CD4-positive, alpha-beta T cell treated with Interleukin-4 for 1 hour (primary cell): Measurements from ENCODE around the gene MFRP.

ENCODE experiments used
- DNase-seq, 2 donors: peaks; one replicate each; pipeline ENCODE4 v3.0.0-alpha.2; 2020 to 2022

The MFRP gene

GRCh38 chr11:119316729-119317591, 29.5 kb downstream of the MFRP start, which contains the start of gene MCAM:
MCAM (minus strand) TSS chr11:119317130; CDS start chr11:119317101, 29 bp downstream.
- DNase-seq, result no peak

DNA sequence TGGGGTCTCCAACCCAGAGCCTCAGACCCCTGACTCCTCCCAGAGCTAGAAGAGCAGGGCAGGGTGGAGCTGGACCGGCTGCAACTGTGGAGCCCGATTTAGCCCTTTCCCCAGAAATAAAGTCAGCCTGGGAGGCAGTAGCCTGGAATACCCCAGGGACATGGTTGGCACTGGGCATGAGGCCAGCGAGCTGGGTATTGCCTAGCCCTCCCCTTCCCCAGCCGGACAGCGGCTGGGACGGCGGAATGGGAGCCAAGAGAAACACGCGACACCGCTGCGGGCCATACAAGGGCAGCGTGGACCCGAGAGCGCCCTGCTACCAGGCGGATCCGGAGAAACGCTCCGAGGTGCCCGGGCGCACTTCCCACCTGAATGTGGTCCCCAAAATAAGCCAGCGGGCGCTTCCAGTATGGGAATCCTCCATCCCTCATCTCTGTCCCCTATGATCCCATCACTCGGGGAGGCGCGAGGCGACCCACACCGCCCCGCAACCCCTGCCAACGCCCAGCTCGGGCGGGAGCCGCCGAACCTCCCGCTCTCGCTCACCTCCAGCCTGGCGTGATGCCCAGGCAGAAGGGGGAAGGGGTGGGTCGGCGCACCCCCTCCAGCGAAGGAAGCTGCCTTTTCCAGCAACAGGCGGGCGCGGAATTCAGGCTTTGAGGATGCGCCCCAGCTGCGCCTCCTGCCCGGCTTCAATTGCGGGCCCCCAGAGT, 30.3 kb downstream of the MFRP start:
- DNase-seq, result no peak

DNA sequence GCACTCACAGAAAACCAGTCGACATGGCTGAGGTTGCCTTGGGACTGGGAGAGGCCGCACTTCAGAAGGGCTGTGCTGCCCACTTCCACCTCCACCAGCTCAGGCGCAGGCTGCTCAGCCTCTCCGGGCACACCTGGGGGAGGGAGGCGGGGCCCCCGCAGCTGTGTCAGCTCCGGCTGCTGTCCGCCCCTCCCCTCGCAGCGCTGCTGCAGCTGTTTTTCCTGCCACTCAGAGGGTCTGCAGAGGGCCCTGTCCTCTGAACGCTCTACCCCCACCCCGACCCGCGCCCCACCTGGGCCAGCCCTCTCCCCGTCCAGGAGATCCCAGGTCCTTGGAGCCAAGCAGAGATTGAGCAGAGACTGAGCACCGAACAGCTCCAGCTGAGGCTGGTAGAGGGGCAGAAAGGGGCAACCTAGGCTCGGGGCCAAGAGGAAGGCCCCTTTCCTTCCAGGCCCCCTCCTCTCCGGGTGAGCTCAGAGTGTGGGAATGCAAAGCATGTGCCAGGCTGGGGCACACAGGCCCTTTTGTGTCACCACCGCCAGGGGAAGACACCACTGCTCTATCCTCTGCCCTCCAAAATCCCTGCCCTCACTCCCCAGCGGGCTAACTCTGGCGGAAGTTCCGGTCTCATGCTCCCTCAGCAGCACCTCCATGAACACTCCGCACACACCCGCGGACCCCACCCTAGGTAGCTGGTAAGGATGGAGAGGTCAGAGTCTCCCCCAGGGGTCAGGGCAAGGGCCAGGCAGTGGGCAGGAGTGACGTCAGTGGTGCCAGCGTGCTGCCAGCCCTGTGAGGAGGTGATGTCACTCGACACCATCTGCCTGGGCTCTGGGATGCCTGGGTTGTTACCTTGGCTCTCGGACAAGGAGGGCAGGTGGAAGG, 31.1 kb downstream of the MFRP start:
- peak; percentile 46 to 48 for DNase-seq

DNA sequence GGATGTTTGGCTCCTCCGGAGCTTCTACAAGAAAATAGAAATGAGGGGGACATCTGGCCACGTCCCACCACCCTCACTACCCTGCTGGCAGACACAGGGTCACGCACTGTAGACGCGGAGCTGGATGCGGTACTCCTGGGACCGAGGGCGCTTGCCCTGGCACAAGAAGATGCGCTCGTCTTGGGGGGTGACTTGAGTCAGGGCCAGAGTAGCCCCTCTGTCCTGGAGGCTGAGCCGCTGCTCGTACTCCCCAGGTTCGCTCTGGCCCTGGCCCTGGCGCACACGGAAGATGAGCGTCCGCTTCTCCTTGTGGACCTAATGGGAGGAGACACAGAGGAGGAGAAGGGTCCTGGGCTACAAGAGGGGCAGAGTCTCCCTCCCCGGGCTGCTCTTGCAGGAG, 31.8 kb downstream of the MFRP start:
- no peak for DNase-seq

DNA sequence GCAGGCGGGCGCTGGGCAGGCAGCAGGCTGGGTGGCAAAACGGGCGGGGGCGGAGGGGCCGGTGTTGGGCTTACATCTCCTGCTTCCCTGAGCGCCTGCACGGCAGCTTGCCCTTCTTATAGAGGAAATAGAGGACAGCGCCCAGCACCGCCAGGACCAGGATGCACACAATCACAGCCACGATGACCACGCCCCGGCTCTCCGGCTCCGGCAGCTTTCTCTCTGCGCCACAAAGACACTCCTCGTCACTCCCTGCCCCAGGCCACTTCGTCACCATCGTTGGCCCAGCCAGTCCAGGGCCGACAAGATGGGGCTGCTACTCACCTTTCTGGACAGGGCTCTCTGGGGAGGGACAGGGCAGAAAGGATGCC, 35.8 kb downstream of the MFRP start:
- no peak for DNase-seq

GRCh38 chr11:119309953-119310681, 36.4 kb downstream of the MFRP start:
- no peak for DNase-seq

- no peak for DNase-seq
Observed at GRCh38 chr11:119309411-119309810, 37.1 kb downstream of the MFRP start.

DNA sequence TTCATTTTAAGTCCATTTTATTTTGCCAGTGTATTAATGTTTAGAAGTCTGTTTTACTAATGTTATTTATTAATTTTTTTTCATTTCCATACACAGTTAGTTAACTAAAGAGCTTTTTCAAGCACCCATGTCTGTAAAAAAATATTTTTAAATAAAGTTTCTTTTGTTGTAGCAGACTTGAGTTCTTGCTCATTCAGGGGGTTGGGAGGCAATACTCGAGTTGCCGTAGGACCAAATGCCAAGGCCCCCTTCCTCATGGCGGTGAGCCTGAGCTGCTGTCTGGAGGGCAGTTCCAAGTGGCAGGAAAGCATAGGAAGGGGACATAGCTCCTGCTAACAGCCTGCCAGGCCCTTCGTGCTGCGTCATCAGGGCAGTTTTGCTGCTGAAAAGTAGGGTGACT, 38.5 kb downstream of the MFRP start:
- no peak for DNase-seq

GRCh38 chr11:119307219-119307618, 39.3 kb downstream of the MFRP start:
- DNase-seq, result no peak

- peak in 1 of 2 donors; percentile 55 for DNase-seq
Observed at GRCh38 chr11:119306373-119306890, 40.1 kb downstream of the MFRP start.

GRCh38 chr11:119305556-119306372, 40.7 kb downstream of the MFRP start:
- DNase-seq, result no peak

DNA sequence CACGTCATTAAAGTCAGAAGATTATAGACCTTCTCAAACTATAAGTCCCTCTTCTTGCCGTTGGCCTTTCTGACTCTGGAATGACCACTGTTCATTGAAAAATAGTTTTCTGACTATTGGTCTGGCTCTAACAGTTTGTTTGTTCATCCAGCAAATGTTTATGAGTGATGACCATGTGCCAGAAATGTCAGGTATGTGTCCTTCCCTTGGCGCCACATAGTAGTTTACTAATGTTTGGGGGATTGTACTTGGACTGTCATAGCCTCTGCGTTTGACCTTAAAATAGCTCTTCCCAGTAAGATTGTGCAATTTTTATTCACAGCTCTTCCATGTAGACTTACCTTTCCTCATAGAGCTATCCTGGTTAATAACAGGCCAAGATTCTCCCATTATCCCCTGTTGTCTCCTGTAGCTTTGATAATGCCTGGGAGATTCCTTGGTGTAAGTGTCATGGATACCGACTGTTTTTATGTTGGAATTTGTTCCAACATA, 43.2 kb downstream of the MFRP start:
- no peak for DNase-seq

DNA sequence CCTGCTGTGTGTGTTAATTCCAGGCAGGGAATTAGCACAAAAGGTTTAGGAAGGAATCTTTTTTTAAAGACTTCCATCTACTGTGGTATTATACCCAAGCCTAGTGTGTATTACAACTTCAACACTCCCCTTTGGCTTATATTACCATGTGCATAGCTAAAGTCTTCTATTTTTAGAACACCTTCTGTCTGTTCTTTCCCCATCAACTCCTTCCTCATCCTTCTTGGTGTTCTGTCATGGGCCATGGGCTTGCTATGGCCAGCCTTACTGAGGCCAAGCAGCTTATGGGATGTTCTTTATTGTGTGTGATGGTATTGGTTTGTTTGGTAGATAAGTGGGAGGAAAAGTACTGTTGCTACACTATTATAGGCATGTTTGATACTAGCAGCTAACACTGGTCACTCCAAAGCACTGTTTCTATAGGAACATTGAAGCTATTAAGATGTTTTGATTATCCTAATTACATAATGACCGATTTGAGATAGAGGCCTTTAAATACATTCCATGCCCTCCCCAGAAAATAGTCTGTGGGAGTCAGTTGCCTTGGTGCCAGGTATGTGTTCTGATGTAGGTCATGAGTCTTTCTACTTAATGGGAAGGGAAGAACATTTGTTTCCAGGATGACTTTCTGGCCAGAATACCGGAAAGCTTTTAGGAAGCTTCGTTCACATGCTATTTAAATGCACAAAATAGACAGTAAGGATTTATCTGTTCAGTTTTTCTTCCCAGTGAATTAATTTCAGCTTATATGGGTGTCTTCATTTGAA, 46.1 kb downstream of the MFRP start:
- DNase-seq, result no peak

DNA sequence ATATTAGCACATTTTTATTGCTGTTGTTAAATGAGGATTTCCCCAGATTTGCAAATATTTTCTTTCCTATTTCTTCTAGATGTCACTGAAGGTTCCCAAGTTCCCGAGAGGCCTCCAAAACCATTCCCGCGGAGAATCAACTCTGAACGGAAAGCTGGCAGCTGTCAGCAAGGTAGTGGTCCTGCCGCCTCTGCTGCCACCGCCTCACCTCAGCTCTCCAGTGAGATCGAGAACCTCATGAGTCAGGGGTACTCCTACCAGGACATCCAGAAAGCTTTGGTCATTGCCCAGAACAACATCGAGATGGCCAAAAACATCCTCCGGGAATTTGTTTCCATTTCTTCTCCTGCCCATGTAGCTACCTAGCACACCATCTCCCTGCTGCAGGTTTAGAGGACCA, 47.1 kb downstream of the MFRP start:
- DNase-seq, result no peak

DNA sequence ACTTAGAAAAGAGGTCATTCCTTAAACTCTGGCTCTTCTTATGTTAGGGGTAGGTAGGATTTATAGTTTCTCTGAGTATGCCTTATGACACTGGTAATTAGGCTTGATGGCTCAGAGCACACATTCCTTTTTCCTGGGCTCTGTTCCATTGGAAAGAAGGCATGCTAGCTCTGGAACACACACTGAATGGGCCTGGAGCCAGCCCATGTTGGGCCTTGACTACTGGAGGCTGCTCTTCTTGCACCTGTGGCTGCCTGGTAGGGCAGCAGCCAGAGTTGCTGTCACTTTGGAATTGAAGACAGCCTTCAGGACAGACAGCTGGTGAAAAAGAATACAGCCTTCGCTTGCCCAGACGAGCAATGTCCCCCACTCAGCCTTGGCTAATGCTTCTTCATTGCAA, 47.8 kb downstream of the MFRP start:
- no peak for DNase-seq

DNA sequence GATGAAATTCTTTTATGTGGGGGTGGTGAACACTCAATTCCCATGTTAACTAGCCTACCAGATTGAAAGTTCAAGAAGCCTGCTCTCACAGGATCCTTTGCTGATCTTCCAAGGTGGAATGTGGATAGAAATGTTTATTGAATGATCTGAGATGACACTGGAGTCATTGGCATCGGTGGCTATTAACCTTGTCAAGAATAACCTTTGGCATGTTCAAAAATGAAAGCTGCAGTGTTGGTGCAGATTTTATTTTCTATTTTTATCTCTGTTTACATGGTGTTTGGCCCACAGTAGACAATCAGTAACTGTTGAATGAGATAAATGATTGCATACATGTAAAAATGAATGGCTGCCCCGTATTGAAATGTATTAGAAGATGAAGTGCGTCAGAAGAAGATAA, 48.6 kb downstream of the MFRP start:
- DNase-seq, result no peak

GRCh38 chr11:119295178-119295577, 51.3 kb downstream of the MFRP start:
- DNase-seq, result no peak

- DNase-seq, result no peak
Observed at GRCh38 chr11:119293461-119293860, 53.0 kb downstream of the MFRP start.

- DNase-seq, result no peak
Observed at GRCh38 chr11:119290894-119291497, 55.5 kb downstream of the MFRP start.
